Activated CD8-positive, alpha-beta T cell treated with anti-CD3 and anti-CD28 coated beads for 36 hours (primary cell): Measurements from ENCODE around the gene PLAU. TPM values are rescaled to one million over a fixed set of nuclear protein-coding genes. Genes with fewer than 3 reads are reported as not detected.
A peak's percentile ranks its signal among the peaks of the same experiment; 100 is the strongest.

Experiments
- ATAC-seq: fragments of 200-7000 bp; cut with Tn5 transposase; one replicate; pipeline ENCODE4 v1.10.0; 2021; ENCODE audit warnings: mild to moderate bottlenecking, moderate library complexity
- CTCF ChIA-PET: fragments of 350-600 bp; sonication (Branson Sonifier 250); formaldehyde crosslinking; loops from one replicate; lab custom pipeline; 2021; ENCODE audit warnings: antibody characterized with exemption; lab: Charles Lee
- POLR2A ChIA-PET: fragments of 350-600 bp; sonication (Branson Sonifier 250); formaldehyde crosslinking; loops from one replicate; lab custom pipeline; 2021; ENCODE audit warnings: antibody characterized with exemption; lab: Charles Lee
- DNase-seq: peaks from one replicate; pipeline ENCODE4 v3.0.0-alpha.2; 2020
- H3K27ac Mint-ChIP-seq: one replicate; pipeline ENCODE4 v1.8.0; 2021; ENCODE audit warnings: mild to moderate bottlenecking, mixed read lengths
- H3K27me3 Mint-ChIP-seq: one replicate; pipeline ENCODE4 v1.8.0; 2021; ENCODE audit warnings: mixed read lengths
- H3K36me3 Mint-ChIP-seq: one replicate; pipeline ENCODE4 v1.8.0; 2021; ENCODE audit warnings: low read depth, mixed read lengths
- H3K4me1 Mint-ChIP-seq: one replicate; pipeline ENCODE4 v1.8.0; 2021; ENCODE audit warnings: low read depth, mixed read lengths
- H3K4me3 Mint-ChIP-seq: one replicate; pipeline ENCODE4 v1.8.0; 2021; ENCODE audit warnings: mild to moderate bottlenecking, moderate library complexity, mixed read lengths
- H3K9me3 Mint-ChIP-seq: one replicate; pipeline ENCODE4 v1.8.0; 2021; ENCODE audit warnings: mixed read lengths
- CTCF ChIP-seq: fragments of 200-600 bp; IDR thresholded peaks from one replicate; pipeline ENCODE4 v1.8.0; 2022; ENCODE audit warnings: antibody characterized with exemption, mild to moderate bottlenecking
- intact Hi-C: fragments of 100-400 bp; cut with micrococcal nuclease; formaldehyde crosslinking; loops from one replicate; pipeline ENCODE4 v1.10.0; 2022
- total RNA-seq, 2 experiments: library from RNA; stranded (reverse); gene quantifications; one replicate each; pipeline ENCODE4 v1.2.3, GENCODE V29; 2021

PLAU gene
- total RNA-seq, 2 experiments from 2014 or later = 0.41 to 0.47 TPM

DNA sequence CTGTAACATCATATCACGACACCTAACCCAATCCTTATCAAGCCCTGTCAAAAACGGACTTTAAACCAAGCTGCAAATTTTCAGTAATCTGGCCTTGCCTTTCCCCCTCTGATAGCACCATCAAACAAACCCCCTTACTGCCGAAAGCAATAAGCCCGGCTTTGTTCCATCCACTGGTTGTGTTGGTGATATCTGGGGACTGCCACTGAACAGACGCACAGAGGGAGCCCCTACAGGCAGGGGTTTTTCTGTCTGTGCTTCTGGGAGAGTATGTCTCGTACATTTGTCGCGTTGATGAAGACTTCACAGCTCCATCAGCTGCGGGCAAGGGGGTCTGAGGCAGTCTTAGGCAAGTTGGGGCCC is 550 bp upstream of the PLAU start:
- Mint-ChIP-seq H3K9me3 (no peaks in the 10 kb centered on the region), H3K27me3 (peaks cover 59% of the 10 kb centered on the region), H3K27ac (no peak overlapping the region), H3K36me3 (no peaks in the 10 kb centered on the region), H3K4me1 (peaks cover 37% of the 10 kb centered on the region), H3K4me3 (peak overlapping the region; percentile 68)
- CTCF ChIA-PET = interaction anchor here (1.1 to 2.2 kb wide), 3 partner anchors 24 to 31 kb away, joined by 3 to 9 read pairs (median 7); no protein-coding TSS in a partner anchor
- POLR2A ChIA-PET = interaction anchor here (0.9 to 1.1 kb wide), 3 partner anchors 13 to 28 kb away, joined by 3 read pairs; no protein-coding TSS in a partner anchor
- peak; percentile 23 for ATAC-seq
- TF ChIP-seq CTCF = no peak
- peak; percentile 49 for DNase-seq
- intact Hi-C loops = no loop called here

- Mint-ChIP-seq H3K27me3 (peaks cover 61% of the 10 kb centered on the region), H3K27ac (no peak overlapping the region), H3K4me1 (peaks cover 37% of the 10 kb centered on the region), H3K4me3 (peak overlapping the region; percentile 77), H3K36me3 (no peaks in the 10 kb centered on the region), H3K9me3 (no peaks in the 10 kb centered on the region)
- POLR2A ChIA-PET = interaction anchor here (1.1 kb wide), 1 partner anchor 14 kb away, joined by 3 read pairs; no protein-coding TSS in a partner anchor
- no peak for TF ChIP-seq CTCF
- CTCF ChIA-PET = interaction anchor here (2.2 kb wide), 1 partner anchor 25 kb away, joined by 7 read pairs; no protein-coding TSS in a partner anchor
- ATAC-seq (no peak), DNase-seq (no peak)
- intact Hi-C loops = no loop called here
Observed at GRCh38 chr10:73911553-73912004, 647 bp downstream of the PLAU start.

GRCh38 chr10:73914036-73914435 is 3.1 kb downstream of the PLAU start:
- no peak for TF ChIP-seq CTCF
- no peaks in the 10 kb centered on the region for H3K36me3 Mint-ChIP-seq
- no peak overlapping the region for H3K4me3 Mint-ChIP-seq
- ATAC-seq (no peak), DNase-seq (no peak)
- H3K27me3 Mint-ChIP-seq = peaks cover 53% of the 10 kb centered on the region
- H3K27ac Mint-ChIP-seq = no peak overlapping the region
- peaks cover 6% of the 10 kb centered on the region for H3K9me3 Mint-ChIP-seq
- ChIA-PET POLR2A (no interaction called here), CTCF (interaction anchor here (0.7 to 1.3 kb wide), 2 partner anchors 27 to 28 kb away, joined by 3 to 5 read pairs; no protein-coding TSS in a partner anchor)
- intact Hi-C loops = no loop called here
- H3K4me1 Mint-ChIP-seq = peaks cover 26% of the 10 kb centered on the region

- no peak for TF ChIP-seq CTCF
- H3K4me1 Mint-ChIP-seq = peaks cover 19% of the 10 kb centered on the region
- ChIA-PET POLR2A (no interaction called here), CTCF (interaction anchor here (1.0 to 6.4 kb wide), 2 partner anchors 25 to 29 kb away, joined by 4 to 36 read pairs; no protein-coding TSS in a partner anchor)
- H3K9me3 Mint-ChIP-seq = peaks cover 6% of the 10 kb centered on the region
- DNase-seq (no peak), ATAC-seq (no peak)
- no peaks in the 10 kb centered on the region for H3K36me3 Mint-ChIP-seq
- no peak overlapping the region for H3K27ac Mint-ChIP-seq
- H3K27me3 Mint-ChIP-seq = peaks cover 54% of the 10 kb centered on the region
- intact Hi-C loops = no loop called here
- H3K4me3 Mint-ChIP-seq = no peak overlapping the region
Observed at GRCh38 chr10:73915206-73915851, 4.4 kb downstream of the PLAU start.
